ENCODE measurements around the gene EPHB3. TPM values are rescaled to one million over a fixed set of nuclear protein-coding genes. Genes with fewer than 3 reads are reported as not detected.

Gene EPHB3
- total RNA-seq, 4 donors from 2014 or later: 6.0 to 59.4 (median 17.2) TPM

DNA sequence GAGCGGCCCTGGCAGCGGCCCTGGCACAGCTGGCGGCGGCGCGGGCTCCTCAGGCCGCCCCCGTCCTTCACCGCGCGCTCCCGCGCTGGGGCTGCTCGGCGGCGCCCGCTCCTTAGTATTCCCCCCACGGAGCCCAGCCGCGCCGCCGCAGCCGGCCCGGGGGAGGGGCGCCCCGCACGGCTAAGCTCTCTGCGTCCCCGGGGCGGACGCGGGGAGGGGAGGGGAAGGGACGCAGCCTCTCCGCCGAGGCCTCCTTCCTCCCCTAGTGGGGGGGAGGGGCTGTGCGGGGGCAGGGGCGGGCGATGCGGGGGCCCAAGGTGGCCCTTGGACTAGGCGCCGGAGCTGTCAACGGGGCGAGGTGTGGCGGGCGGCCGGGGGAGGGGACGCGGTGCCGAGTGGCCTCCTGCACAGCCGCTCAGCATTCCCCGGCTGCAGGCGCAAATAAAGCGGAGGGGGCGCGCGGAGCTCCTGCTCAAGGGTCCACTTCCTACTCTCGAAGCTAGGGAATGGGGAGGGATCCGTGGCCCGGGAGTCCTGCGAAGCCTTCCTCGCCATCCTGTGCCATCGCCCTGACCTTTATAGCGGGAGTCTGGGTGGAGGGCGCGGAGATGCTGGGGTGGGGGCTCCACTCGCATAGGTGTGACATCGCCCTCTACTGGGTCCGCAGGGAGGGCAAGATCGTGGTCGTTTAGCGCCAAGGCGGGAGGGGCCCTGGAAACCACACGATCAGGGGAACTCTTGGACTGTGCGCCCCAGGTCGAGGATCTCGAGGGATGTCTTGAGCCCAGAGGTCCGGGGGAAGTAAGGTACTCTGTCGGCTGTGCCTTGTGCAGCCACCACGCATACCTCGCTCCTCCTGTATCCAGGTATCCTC, 22.2 kb downstream of the EPHB3 start:
- peak overlapping the region; percentile 22 to 61 (median 38) for H3K4me3 ChIP-seq
- no peaks in the 10 kb centered on the region for H3K9me3 ChIP-seq
- peak overlapping the region; percentile 6 to 51 (median 36) for H3K27ac ChIP-seq
- H3K27me3 ChIP-seq: no peaks in the 10 kb centered on the region
- H3K36me3 ChIP-seq: peaks cover 0 to 4% (median 0%) of the 10 kb centered on the region in 3 donors
- peaks cover 0 to 27% (median 4%) of the 10 kb centered on the region in 4 donors for H3K4me1 ChIP-seq
- no peak for DNase-seq
- TF ChIP-seq CTCF (IDR thresholded peaks at IDR 0.05): peak in 1 of 6 experiments; percentile 15
- no peak for TF ChIP-seq POLR2A (IDR thresholded peaks at IDR 0.05)

GRCh38 chr3:184584464-184584891, 22.9 kb downstream of the EPHB3 start:
- Histone ChIP-seq H3K4me3 (no peak overlapping the region), H3K36me3 (peaks cover 0 to 4% (median 0%) of the 10 kb centered on the region in 3 donors)

DNA sequence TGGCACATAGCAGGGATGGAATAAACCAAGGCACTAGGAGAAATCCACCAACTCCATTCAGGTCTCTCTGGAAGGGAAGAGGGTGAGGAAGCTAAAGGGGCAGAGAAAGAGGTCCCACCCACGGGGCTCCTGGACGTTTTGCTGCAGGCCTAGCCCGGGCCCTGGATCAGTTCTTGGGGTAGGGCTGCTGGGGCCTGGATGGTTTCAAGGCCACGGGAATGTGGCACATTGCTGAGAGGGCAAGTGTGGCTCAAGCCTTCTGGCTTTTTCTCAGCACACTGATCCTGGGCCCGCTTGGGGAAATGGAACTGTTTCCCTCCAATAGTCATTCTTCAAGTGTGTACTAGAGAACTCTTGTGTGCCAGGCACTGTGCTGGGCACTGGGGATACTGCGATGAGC, 24.0 kb downstream of the EPHB3 start:
- no peak overlapping the region for H3K27ac ChIP-seq

More at GRCh38 chr3:184584464-184584891, 22.9 kb downstream of the EPHB3 start:
- H3K27me3 ChIP-seq: no peaks in the 10 kb centered on the region
- DNase-seq: no peak
- TF ChIP-seq CTCF (IDR thresholded peaks at IDR 0.05) (no peak), POLR2A (IDR thresholded peaks at IDR 0.05) (no peak)
- no peak overlapping the region for H3K27ac ChIP-seq
- H3K4me1 ChIP-seq: peaks cover 0 to 27% (median 4%) of the 10 kb centered on the region in 4 donors
- H3K9me3 ChIP-seq: no peaks in the 10 kb centered on the region

GRCh38 chr3:184586851-184587250, 25.3 kb downstream of the EPHB3 start:
- Histone ChIP-seq H3K4me1 (peaks cover 0 to 25% (median 4%) of the 10 kb centered on the region in 4 donors), H3K4me3 (no peak overlapping the region), H3K9me3 (no peaks in the 10 kb centered on the region), H3K36me3 (no peaks in the 10 kb centered on the region), H3K27me3 (no peaks in the 10 kb centered on the region), H3K27ac (no peak overlapping the region)
- DNase-seq: no peak
- TF ChIP-seq POLR2A (IDR thresholded peaks at IDR 0.05): no peak
- no peak for TF ChIP-seq CTCF (IDR thresholded peaks at IDR 0.05)

More for the DNA sequence above, 24.0 kb downstream of the EPHB3 start:
- TF ChIP-seq CTCF (IDR thresholded peaks at IDR 0.05) (no peak), POLR2A (IDR thresholded peaks at IDR 0.05) (no peak)
- Histone ChIP-seq H3K27me3 (no peaks in the 10 kb centered on the region), H3K36me3 (no peaks in the 10 kb centered on the region), H3K4me3 (no peak overlapping the region), H3K9me3 (no peaks in the 10 kb centered on the region), H3K4me1 (peaks cover 0 to 27% (median 4%) of the 10 kb centered on the region in 4 donors)
- DNase-seq: no peak

DNA sequence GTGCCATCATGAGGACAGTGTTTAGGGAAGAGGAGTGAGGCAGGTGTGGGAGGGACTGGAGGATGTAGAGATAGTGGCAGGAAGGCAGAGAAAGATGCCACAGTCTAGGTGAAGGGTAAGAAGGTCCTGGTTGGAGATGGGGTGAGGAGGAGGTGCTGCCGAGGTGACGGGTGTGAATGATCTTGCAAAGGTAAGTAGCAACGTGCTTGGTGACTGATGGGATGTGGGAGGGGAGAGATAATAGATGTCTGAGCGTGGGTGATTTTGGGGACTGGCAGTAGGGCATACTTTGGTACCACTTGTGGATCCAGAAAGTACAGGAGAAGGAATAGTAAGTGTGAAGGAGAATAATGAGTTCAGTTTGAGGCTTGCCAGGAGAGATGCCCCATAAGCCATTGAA, 27.2 kb downstream of the EPHB3 start:
- Histone ChIP-seq H3K4me3 (no peak overlapping the region), H3K27ac (no peak overlapping the region), H3K9me3 (no peaks in the 10 kb centered on the region), H3K27me3 (no peaks in the 10 kb centered on the region), H3K36me3 (no peaks in the 10 kb centered on the region), H3K4me1 (peaks cover 0 to 7% (median 1%) of the 10 kb centered on the region in 4 donors)
- DNase-seq: no peak
- TF ChIP-seq CTCF (IDR thresholded peaks at IDR 0.05) (no peak), POLR2A (IDR thresholded peaks at IDR 0.05) (no peak)
